GM12878 (cell line): ENCODE measurements around the gene SORT1. TPM values are rescaled to one million over a fixed set of nuclear protein-coding genes. Genes with fewer than 3 reads are reported as not detected.

ENCODE experiments used
- ATAC-seq: fragments of 200-7000 bp; cut with Tn5 transposase; 3 replicates; pipeline ENCODE4 v1.9.1; 2020; ENCODE audit warnings: mild to moderate bottlenecking, moderate library complexity
- BruUV-seq: library from RNA; stranded (reverse); fragments of 400-500 nt; replicated peaks from 2 replicates; lab custom pipeline; 2021; lab: Mats Ljungman, UMichigan
- CTCF ChIA-PET: fragments of 300-600 bp; sonication (Branson Sonifier 250); formaldehyde crosslinking; extraction: SDS; loops from one replicate; lab custom pipeline; 2021; ENCODE audit warnings: inconsistent platforms; lab: Yijun Ruan, JAX
- POLR2A ChIA-PET: fragments of 350-600 bp; formaldehyde crosslinking; extraction: SDS; loops from one replicate; lab custom pipeline; 2021; ENCODE audit warnings: inconsistent platforms; lab: Charles Lee
- RAD21 ChIA-PET: fragments of 300-600 bp; sonication (Branson Sonifier 250); formaldehyde crosslinking; loops from one replicate; lab custom pipeline; 2023; ENCODE audit warnings: antibody characterized with exemption; ENCODE audit not compliant: unreplicated experiment; lab: Charles Lee
- SMC1A ChIA-PET: fragments of 300-600 bp; sonication (Branson Sonifier 250); formaldehyde crosslinking; loops from one replicate; lab custom pipeline; 2023; ENCODE audit not compliant: unreplicated experiment, uncharacterized antibody; lab: Charles Lee
- DNase-seq: peaks from one replicate; pipeline ENCODE4 v3.0.0-alpha.2; 2011; ENCODE audit warnings: low read depth, low spot score
- FAIRE-seq: peaks from 3 replicates; lab custom pipeline; 2011; peaks lifted over from hg19 to GRCh38; lab: Jason Lieb, UNC
- H2AFZ ChIP-seq: 2 replicates; pipeline ENCODE4 v1.6.0; 2011; ENCODE audit warnings: low read depth, low read length, control low read depth; ENCODE audit not compliant: control insufficient read depth
- H3K27ac ChIP-seq: 2 replicates; pipeline ENCODE4 v1.5.1; 2011; ENCODE audit warnings: control low read depth; ENCODE audit not compliant: control insufficient read depth, insufficient read depth
- H3K27me3 ChIP-seq, 2 experiments: replicated peaks in 1 of 2; 2 replicates each; pipeline versions ENCODE4 v1.6.0 to v1.6.1; 2011; ENCODE audit warnings: low read length in 1 of 2; ENCODE audit not compliant: control insufficient read depth in 2 of 2, insufficient read depth in 2 of 2
- H3K36me3 ChIP-seq, 2 experiments: 2 replicates each; pipeline ENCODE4 v1.5.1; 2011; ENCODE audit warnings: low read length in 1 of 2; ENCODE audit not compliant: control insufficient read depth in 2 of 2, insufficient read depth in 2 of 2
- H3K4me1 ChIP-seq: 2 replicates; pipeline ENCODE4 v1.6.1; 2011; ENCODE audit warnings: mild to moderate bottlenecking, low read length, moderate library complexity, mixed read lengths; ENCODE audit not compliant: control insufficient read depth, insufficient read depth
- H3K4me2 ChIP-seq: 2 replicates; pipeline ENCODE4 v1.6.0; 2011; ENCODE audit warnings: control low read depth; ENCODE audit not compliant: control insufficient read depth, insufficient read depth
- H3K4me3 ChIP-seq: fragments of 200-600 bp; sonication (generic); 2 replicates; pipeline ENCODE4 v1.5.1; 2016
- H3K79me2 ChIP-seq: 2 replicates; pipeline ENCODE4 v1.6.0; 2011; ENCODE audit warnings: low read length; ENCODE audit not compliant: control insufficient read depth, insufficient read depth
- H3K9ac ChIP-seq: 2 replicates; pipeline ENCODE4 v1.8.0; 2011; ENCODE audit warnings: low read length, control low read depth, mixed read lengths; ENCODE audit not compliant: control insufficient read depth, insufficient read depth
- H3K9me3 ChIP-seq: replicated peaks from 3 replicates; pipeline ENCODE4 v1.5.1; 2011; ENCODE audit warnings: mild to moderate bottlenecking, low read length; ENCODE audit not compliant: control insufficient read depth, insufficient read depth
- H4K20me1 ChIP-seq: 2 replicates; pipeline ENCODE4 v1.6.0; 2011; ENCODE audit not compliant: control insufficient read depth, insufficient read depth
- E4F1 ChIP-seq: fragments of 450-650 bp; IDR thresholded peaks from 2 replicates; pipeline ENCODE4 v1.6.1; 2018; ENCODE audit warnings: borderline replicate concordance, mild to moderate bottlenecking; ENCODE audit not compliant: partially characterized antibody
- FOXK2 ChIP-seq: fragments of 450-650 bp; IDR thresholded peaks from 2 replicates; pipeline ENCODE4 v1.6.1; 2017; ENCODE audit warnings: mild to moderate bottlenecking, moderate library complexity
- HCFC1 ChIP-seq: fragments of 150-350 bp; IDR thresholded peaks from 2 replicates; pipeline ENCODE4 v1.6.1; 2014; ENCODE audit warnings: low read length
- MAX ChIP-seq: IDR thresholded peaks from 2 replicates; pipeline ENCODE4 v1.6.1; 2012; ENCODE audit warnings: low read depth, low read length, improper control_type of control experiment
- MEF2A ChIP-seq: IDR thresholded peaks from 2 replicates; pipeline ENCODE4 v1.6.1; 2011; ENCODE audit warnings: low read depth, mild to moderate bottlenecking, low read length, moderate library complexity; ENCODE audit not compliant: insufficient read depth
- PML ChIP-seq: IDR thresholded peaks from 2 replicates; pipeline ENCODE4 v1.6.1; 2012; ENCODE audit warnings: low read length, inconsistent platforms
- SIN3A ChIP-seq: IDR thresholded peaks from 2 replicates; pipeline ENCODE4 v1.6.1; 2012; ENCODE audit warnings: low read depth, low read length, improper control_type of control experiment
- TCF3 ChIP-seq: IDR thresholded peaks from 2 replicates; pipeline ENCODE4 v1.6.1; 2012; ENCODE audit warnings: low read depth, mild to moderate bottlenecking, low read length, borderline replicate concordance; ENCODE audit not compliant: insufficient read depth
- WGBS: methylation state at CpG from one replicate; pipeline ENCODE4 v1.1.6; 2016; ENCODE audit warnings: low lambda C conversion rate; ENCODE audit not compliant: insufficient replicate concordance, insufficient coverage; ENCODE audit errors: missing lambda C conversion rate; 5-methylcytosine and 5-hydroxymethylcytosine counted together
- in situ Hi-C: fragments of 300-500 bp; cut with MboI; formaldehyde crosslinking; loops from 9 replicates; pipeline ENCODE4 v1.14.3; 2018; ENCODE audit warnings: mixed read lengths
- intact Hi-C: fragments of 100-400 bp; cut with micrococcal nuclease; formaldehyde crosslinking; loops from one replicate; pipeline ENCODE4 v1.14.2; 2022; ENCODE audit not compliant: unreplicated experiment
- polyA plus RNA-seq, 11 experiments: library from polyadenylated mRNA; depleted of rRNA in 4 of 11; unstranded in 6 of 11; stranded (reverse) in 5 of 11; fragments of >200 nt; fragmentation: Nextera tagmentation in 4 of 11; fragmentation: Illumina TruSeq in 1 of 11; extraction: Ambion mirVana in 4 of 11; extraction: Trizol in 1 of 11; gene quantifications; 1 replicate in 1 of 11; 2 replicates in 10 of 11; pipeline versions ENCODE4 v1.2.1 to v1.2.3, GENCODE V29; 2011 to 2016; ENCODE audit warnings: inconsistent platforms in 2 of 11, missing spikeins in 2 of 11, low read depth in 1 of 11
- total RNA-seq, 4 experiments: library from RNA; depleted of rRNA in 3 of 4; stranded (reverse); fragments of >200 nt in 3 of 4; fragmentation: Illumina TruSeq in 1 of 4; extraction: Trizol in 1 of 4; gene quantifications; 2 replicates each; pipeline versions ENCODE4 v1.2.1 to v1.2.3, GENCODE V29; 2013 to 2021
- TF ChIP-seq, protein P1 (sequence below): IDR thresholded peaks from 2 replicates; pipeline ENCODE4 v1.6.1; 2011; ENCODE audit warnings: borderline replicate concordance, low read depth, mild to moderate bottlenecking, moderate library complexity, mixed read lengths, low read length; ENCODE audit not compliant: insufficient read depth; ENCODE audit errors: extremely low read length
- TF ChIP-seq, protein P2 (sequence below): fragments of 450-650 bp; IDR thresholded peaks from 2 replicates; pipeline ENCODE4 v1.6.1; 2017; ENCODE audit warnings: mild to moderate bottlenecking, moderate library complexity
- TF ChIP-seq, protein P3 (sequence below): IDR thresholded peaks from 2 replicates; pipeline ENCODE4 v1.6.1; 2012; ENCODE audit warnings: low read depth, low read length, improper control_type of control experiment

The SORT1 gene
- total and polyA plus RNA-seq, 10 of the 15 experiments (the other 5 are each of a cell fraction or from before 2014, with no cell fraction given): 0.06 to 1.9 (median 0.33) TPM; not detected in 1

DNA sequence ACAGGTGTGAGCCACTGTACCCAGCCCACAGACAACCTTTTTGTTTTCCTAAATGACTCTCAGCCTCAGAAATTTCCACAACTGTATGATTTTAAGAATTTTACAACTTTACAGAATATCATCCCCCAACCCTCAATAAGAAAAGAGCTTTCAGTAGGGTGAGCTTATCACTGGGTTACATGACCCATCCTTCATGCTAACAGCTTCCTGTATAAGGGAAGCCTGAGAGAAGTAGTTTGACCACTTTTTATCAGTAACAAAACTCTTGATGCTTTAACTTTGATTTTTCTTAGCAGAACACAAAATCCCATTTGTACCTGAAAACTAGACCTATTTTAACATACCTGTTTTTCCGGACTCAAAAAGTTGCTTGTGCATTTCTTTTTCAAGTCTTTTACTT lies 81.2 kb downstream of the SORT1 start:
- DNase-seq: no peak
- intact Hi-C loops: no loop called here
- Histone ChIP-seq H2AFZ (no peak overlapping the region), H3K27me3 (peaks cover 0 to 1% of the 10 kb centered on the region in 2 experiments; a peak in 1 of 4 replicates), H3K27ac (no peak overlapping the region), H3K36me3 (no peaks in the 10 kb centered on the region), H3K4me2 (no peak overlapping the region), H3K9ac (no peak overlapping the region), H4K20me1 (no peaks in the 10 kb centered on the region), H3K4me3 (no peak overlapping the region), H3K79me2 (no peaks in the 10 kb centered on the region), H3K4me1 (no peaks in the 10 kb centered on the region), H3K9me3 (no peaks in the 10 kb centered on the region)
- in situ Hi-C loops: no loop called here
- no peak for ATAC-seq
- ChIA-PET POLR2A (interaction anchor here (1.5 kb wide), 1 partner anchor 9 kb away, joined by 4 read pairs; no protein-coding TSS in a partner anchor), RAD21 (interaction anchor here (0.8 kb wide), 1 partner anchor 84 kb away, joined by 3 read pairs; no protein-coding TSS in a partner anchor), CTCF (interaction anchor here (0.7 kb wide), 1 partner anchor 83 kb away, joined by 3 read pairs; no protein-coding TSS in a partner anchor), SMC1A (no interaction called here)
- BruUV-seq: no TSS peak
- TF ChIP-seq E4F1 (no peak), SIN3A (no peak), PML (no peak), MAX (no peak), MEF2A (no peak), TCF3 (no peak), HCFC1 (no peak), FOXK2 (no peak)
- TF ChIP-seq, protein P1, sequence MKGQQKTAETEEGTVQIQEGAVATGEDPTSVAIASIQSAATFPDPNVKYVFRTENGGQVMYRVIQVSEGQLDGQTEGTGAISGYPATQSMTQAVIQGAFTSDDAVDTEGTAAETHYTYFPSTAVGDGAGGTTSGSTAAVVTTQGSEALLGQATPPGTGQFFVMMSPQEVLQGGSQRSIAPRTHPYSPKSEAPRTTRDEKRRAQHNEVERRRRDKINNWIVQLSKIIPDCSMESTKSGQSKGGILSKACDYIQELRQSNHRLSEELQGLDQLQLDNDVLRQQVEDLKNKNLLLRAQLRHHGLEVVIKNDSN: no peak
- TF ChIP-seq, protein P2, sequence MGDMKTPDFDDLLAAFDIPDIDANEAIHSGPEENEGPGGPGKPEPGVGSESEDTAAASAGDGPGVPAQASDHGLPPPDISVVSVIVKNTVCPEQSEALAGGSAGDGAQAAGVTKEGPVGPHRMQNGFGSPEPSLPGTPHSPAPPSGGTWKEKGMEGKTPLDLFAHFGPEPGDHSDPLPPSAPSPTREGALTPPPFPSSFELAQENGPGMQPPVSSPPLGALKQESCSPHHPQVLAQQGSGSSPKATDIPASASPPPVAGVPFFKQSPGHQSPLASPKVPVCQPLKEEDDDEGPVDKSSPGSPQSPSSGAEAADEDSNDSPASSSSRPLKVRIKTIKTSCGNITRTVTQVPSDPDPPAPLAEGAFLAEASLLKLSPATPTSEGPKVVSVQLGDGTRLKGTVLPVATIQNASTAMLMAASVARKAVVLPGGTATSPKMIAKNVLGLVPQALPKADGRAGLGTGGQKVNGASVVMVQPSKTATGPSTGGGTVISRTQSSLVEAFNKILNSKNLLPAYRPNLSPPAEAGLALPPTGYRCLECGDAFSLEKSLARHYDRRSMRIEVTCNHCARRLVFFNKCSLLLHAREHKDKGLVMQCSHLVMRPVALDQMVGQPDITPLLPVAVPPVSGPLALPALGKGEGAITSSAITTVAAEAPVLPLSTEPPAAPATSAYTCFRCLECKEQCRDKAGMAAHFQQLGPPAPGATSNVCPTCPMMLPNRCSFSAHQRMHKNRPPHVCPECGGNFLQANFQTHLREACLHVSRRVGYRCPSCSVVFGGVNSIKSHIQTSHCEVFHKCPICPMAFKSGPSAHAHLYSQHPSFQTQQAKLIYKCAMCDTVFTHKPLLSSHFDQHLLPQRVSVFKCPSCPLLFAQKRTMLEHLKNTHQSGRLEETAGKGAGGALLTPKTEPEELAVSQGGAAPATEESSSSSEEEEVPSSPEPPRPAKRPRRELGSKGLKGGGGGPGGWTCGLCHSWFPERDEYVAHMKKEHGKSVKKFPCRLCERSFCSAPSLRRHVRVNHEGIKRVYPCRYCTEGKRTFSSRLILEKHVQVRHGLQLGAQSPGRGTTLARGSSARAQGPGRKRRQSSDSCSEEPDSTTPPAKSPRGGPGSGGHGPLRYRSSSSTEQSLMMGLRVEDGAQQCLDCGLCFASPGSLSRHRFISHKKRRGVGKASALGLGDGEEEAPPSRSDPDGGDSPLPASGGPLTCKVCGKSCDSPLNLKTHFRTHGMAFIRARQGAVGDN: no peak
- TF ChIP-seq, protein P3, sequence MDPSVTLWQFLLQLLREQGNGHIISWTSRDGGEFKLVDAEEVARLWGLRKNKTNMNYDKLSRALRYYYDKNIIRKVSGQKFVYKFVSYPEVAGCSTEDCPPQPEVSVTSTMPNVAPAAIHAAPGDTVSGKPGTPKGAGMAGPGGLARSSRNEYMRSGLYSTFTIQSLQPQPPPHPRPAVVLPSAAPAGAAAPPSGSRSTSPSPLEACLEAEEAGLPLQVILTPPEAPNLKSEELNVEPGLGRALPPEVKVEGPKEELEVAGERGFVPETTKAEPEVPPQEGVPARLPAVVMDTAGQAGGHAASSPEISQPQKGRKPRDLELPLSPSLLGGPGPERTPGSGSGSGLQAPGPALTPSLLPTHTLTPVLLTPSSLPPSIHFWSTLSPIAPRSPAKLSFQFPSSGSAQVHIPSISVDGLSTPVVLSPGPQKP: no peak
- no peak for FAIRE-seq
- 76% methylated on average over 1 of the region's 1 CpG for WGBS
